Gastroesophageal sphincter (tissue), 4 donors: ENCODE data around the gene HECTD4. TPM values are rescaled to one million over a fixed set of nuclear protein-coding genes. Genes with fewer than 3 reads are reported as not detected.

Experiments used
- ATAC-seq: fragments of 150-250 bp; one replicate; pipeline ENCODE4 v1.9.1; 2016; ENCODE audit warnings: mild to moderate bottlenecking, moderate library complexity
- H3K27ac ChIP-seq, 4 donors: fragments of 200-600 bp; sonication (generic) in 3 of 4; 1 replicate in 3 of 4; 2 replicates in 1 of 4; pipeline ENCODE4 v1.5.1; 2016 to 2019
- H3K27me3 ChIP-seq: fragments of 200-600 bp; sonication (generic); one replicate; pipeline ENCODE4 v1.5.1; 2019
- H3K36me3 ChIP-seq, 2 donors: fragments of 200-600 bp; sonication (generic); one replicate each; pipeline ENCODE4 v1.5.1; 2019; ENCODE audit warnings: control low read depth in 1 of 2
- H3K4me1 ChIP-seq, 3 donors: fragments of 200-600 bp; sonication (generic); 1 replicate in 2 of 3; 2 replicates in 1 of 3; pipeline ENCODE4 v1.5.1; 2016 to 2019; ENCODE audit warnings: control low read depth in 2 of 3
- H3K4me3 ChIP-seq, 2 donors: fragments of 200-600 bp; sonication (generic); one replicate each; pipeline ENCODE4 v1.5.1; 2019; ENCODE audit warnings: mild to moderate bottlenecking in 1 of 2, moderate library complexity in 1 of 2
- H3K9me3 ChIP-seq, 3 donors: fragments of 200-600 bp; sonication (generic); one replicate each; pipeline ENCODE4 v1.5.1; 2017 to 2019; ENCODE audit warnings: control low read depth in 2 of 3
- EP300 ChIP-seq: sonication (generic); formaldehyde crosslinking; IDR thresholded peaks from one replicate; pipeline ENCODE4 v1.6.1; 2017; ENCODE audit warnings: antibody characterized with exemption, mild to moderate bottlenecking
- POLR2A ChIP-seq, 2 donors: fragments of 450-650 bp; IDR thresholded peaks; one replicate each; pipeline ENCODE4 v1.6.1; 2017; ENCODE audit warnings: antibody characterized with exemption in 2 of 2, mild to moderate bottlenecking in 2 of 2, moderate library complexity in 1 of 2
- POLR2AphosphoS5 ChIP-seq: sonication (generic); formaldehyde crosslinking; IDR thresholded peaks from one replicate; pipeline ENCODE4 v1.6.1; 2017; ENCODE audit warnings: antibody characterized with exemption
- WGBS, 2 donors: methylation state at CpG; one replicate each; pipeline ENCODE4 v1.1.5; 2018; ENCODE audit warnings: low coverage in 1 of 2; 5-methylcytosine and 5-hydroxymethylcytosine counted together
- total RNA-seq, 4 donors: library from RNA; depleted of rRNA; stranded (reverse); fragments of >200 nt; gene quantifications; one replicate each; pipeline ENCODE4 v1.1.0, GENCODE V29; 2016
- TF ChIP-seq, protein P1 (sequence below), 4 experiments: fragments of 200-600 bp in 2 of 4; fragments of 450-650 bp in 2 of 4; sonication (generic) in 1 of 4; IDR thresholded peaks; one replicate each; pipeline ENCODE4 v1.5.1; 2017 to 2019; ENCODE audit warnings: antibody characterized with exemption in 4 of 4, mild to moderate bottlenecking in 2 of 4, moderate library complexity in 2 of 4

Gene HECTD4
- total RNA-seq, 4 donors from 2014 or later, result 23.1 to 56.8 (median 42.3) TPM

DNA sequence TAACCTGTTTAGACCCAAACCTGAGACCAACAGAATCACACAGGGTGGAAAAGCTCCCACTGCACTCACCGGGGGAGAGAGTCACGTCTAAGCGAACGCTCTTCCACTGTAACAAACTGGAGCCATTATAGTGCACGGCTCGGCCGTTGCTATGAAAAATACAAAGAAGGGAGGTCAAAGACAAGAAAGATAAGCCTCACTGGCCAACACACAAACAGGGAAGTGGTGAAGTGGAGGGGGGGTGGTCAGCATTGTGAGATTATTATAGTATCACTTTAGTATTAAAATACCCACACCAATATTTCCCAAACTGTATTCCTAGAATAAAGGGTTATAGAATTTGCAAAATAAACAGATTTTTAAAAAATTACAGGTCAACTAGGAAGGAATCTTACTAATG lies 166.0 kb downstream of the HECTD4 start:
- Histone ChIP-seq H3K9me3 (no peaks in the 10 kb centered on the region), H3K27ac (no peak overlapping the region), H3K27me3 (no peaks in the 10 kb centered on the region), H3K36me3 (peaks cover 0 to 92% of the 10 kb centered on the region in 2 donors), H3K4me1 (no peaks in the 10 kb centered on the region), H3K4me3 (no peak overlapping the region)
- ATAC-seq, result no peak
- 84 to 89% methylated on average over 3 to 5 of the region's 7 CpGs for WGBS, 2 donors
- TF ChIP-seq POLR2A (IDR thresholded peaks at IDR 0.05) (no peak), EP300 (no peak), POLR2AphosphoS5 (no peak)
- TF ChIP-seq, protein P1, sequence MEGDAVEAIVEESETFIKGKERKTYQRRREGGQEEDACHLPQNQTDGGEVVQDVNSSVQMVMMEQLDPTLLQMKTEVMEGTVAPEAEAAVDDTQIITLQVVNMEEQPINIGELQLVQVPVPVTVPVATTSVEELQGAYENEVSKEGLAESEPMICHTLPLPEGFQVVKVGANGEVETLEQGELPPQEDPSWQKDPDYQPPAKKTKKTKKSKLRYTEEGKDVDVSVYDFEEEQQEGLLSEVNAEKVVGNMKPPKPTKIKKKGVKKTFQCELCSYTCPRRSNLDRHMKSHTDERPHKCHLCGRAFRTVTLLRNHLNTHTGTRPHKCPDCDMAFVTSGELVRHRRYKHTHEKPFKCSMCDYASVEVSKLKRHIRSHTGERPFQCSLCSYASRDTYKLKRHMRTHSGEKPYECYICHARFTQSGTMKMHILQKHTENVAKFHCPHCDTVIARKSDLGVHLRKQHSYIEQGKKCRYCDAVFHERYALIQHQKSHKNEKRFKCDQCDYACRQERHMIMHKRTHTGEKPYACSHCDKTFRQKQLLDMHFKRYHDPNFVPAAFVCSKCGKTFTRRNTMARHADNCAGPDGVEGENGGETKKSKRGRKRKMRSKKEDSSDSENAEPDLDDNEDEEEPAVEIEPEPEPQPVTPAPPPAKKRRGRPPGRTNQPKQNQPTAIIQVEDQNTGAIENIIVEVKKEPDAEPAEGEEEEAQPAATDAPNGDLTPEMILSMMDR (IDR thresholded peaks at IDR 0.05), result no peak

- Histone ChIP-seq H3K36me3 (peaks cover 0 to 100% of the 10 kb centered on the region in 2 donors), H3K4me1 (no peaks in the 10 kb centered on the region), H3K9me3 (no peaks in the 10 kb centered on the region), H3K4me3 (no peak overlapping the region), H3K27me3 (no peaks in the 10 kb centered on the region), H3K27ac (no peak overlapping the region)
- ATAC-seq, result no peak
- 74 to 75% methylated on average over 4 of the region's 4 CpGs for WGBS, 2 donors
- no peak for TF ChIP-seq EP300
- TF ChIP-seq, protein P1 (IDR thresholded peaks at IDR 0.05), result no peak
- TF ChIP-seq POLR2A (IDR thresholded peaks at IDR 0.05), result no peak
- no peak for TF ChIP-seq POLR2AphosphoS5
These were observed 168.2 kb downstream of the HECTD4 start for GRCh38 chr12:112214064-112214463.

DNA sequence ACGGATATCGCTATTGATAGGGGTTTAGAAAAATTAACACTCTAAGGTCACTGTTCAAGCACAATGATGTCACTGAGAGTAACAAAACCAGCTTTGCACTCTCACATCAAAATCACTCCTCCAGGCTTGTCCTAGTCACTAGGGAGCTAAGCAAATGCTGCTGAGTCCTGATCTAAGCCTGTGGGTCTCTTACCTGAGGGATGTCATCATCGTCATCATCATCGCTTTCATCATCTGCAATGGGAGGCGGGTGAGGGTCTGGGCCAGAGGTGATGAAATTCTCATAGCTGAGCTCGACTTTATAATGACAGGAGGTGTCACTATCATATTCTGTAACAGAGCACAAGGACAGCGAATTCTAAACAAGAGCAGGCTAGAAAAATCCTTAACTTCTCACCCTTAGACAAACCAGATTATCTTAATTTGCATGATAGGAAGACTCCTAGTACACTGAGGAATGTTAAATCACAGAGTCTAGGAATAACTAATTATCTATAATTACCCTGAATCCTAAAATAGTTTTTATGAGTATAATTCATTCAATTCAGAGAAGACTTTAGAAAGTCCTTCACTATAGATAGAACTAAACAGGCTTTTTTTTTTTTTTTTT lies 173.8 kb downstream of the HECTD4 start:
- no peaks in the 10 kb centered on the region for H3K4me1 ChIP-seq
- peaks cover 0 to 99% of the 10 kb centered on the region in 2 donors for H3K36me3 ChIP-seq
- no peaks in the 10 kb centered on the region for H3K27me3 ChIP-seq
- TF ChIP-seq EP300, result no peak
- TF ChIP-seq, protein P1 (IDR thresholded peaks at IDR 0.05), result no peak
- no peak for TF ChIP-seq POLR2A (IDR thresholded peaks at IDR 0.05)
- H3K4me3 ChIP-seq, result no peak overlapping the region
- 91% methylated on average over 6 of the region's 7 CpGs; no CpG with 5 or more reads in 1 of the 2 donors for WGBS, 2 donors
- no peak overlapping the region for H3K27ac ChIP-seq
- no peaks in the 10 kb centered on the region for H3K9me3 ChIP-seq
- no peak for ATAC-seq

- Histone ChIP-seq H3K36me3 (peaks cover 0 to 99% of the 10 kb centered on the region in 2 donors), H3K4me1 (no peaks in the 10 kb centered on the region), H3K27ac (no peak overlapping the region), H3K4me3 (no peak overlapping the region), H3K9me3 (no peaks in the 10 kb centered on the region), H3K27me3 (no peaks in the 10 kb centered on the region)
- TF ChIP-seq, protein P1 (IDR thresholded peaks at IDR 0.05), result no peak
- TF ChIP-seq EP300, result no peak
- TF ChIP-seq POLR2A (IDR thresholded peaks at IDR 0.05), result no peak
- TF ChIP-seq POLR2AphosphoS5, result no peak
- 90 to 94% methylated on average over 2 of the region's 4 CpGs for WGBS, 2 donors
- no peak for ATAC-seq
These were observed 174.8 kb downstream of the HECTD4 start for GRCh38 chr12:112207397-112207924.

DNA sequence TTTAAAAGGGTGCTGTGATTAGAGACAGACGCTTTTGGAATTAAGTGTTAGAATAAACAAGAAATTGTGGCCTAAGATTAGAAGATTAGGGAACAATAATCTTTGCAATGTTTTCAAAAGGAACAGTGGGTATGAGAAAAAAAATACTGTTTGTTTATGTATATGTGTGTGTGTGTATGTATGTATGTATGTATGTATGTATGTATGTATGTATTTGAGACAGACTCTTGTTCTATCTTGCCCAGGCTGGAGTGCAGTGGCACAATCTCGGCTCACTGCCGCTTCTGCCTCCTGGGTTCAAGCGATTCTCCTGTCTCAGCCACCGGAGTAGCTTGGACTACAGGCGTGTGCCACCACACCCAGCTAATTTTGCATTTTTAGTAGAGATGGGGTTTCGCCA lies 175.3 kb downstream of the HECTD4 start:
- TF ChIP-seq POLR2AphosphoS5 (no peak), POLR2A (IDR thresholded peaks at IDR 0.05) (no peak)
- TF ChIP-seq, protein P1 (IDR thresholded peaks at IDR 0.05), result no peak
- Histone ChIP-seq H3K4me1 (no peaks in the 10 kb centered on the region), H3K27ac (no peak overlapping the region), H3K9me3 (no peaks in the 10 kb centered on the region), H3K36me3 (peaks cover 0 to 99% of the 10 kb centered on the region in 2 donors), H3K4me3 (no peak overlapping the region), H3K27me3 (no peaks in the 10 kb centered on the region)
- 90 to 91% methylated on average over 7 of the region's 7 CpGs for WGBS, 2 donors
- no peak for ATAC-seq
